SH-SY5Y (cell line): Measurements from ENCODE around the gene CHAC2.

ENCODE experiments used
- GATA2 ChIP-seq: IDR thresholded peaks from 2 replicates; pipeline ENCODE4 v1.6.1; 2011; ENCODE audit warnings: mild to moderate bottlenecking, low read depth, low read length
- GATA3 ChIP-seq: IDR thresholded peaks from 2 replicates; pipeline ENCODE4 v1.6.1; 2011; ENCODE audit warnings: low read depth, mild to moderate bottlenecking, low read length, moderate library complexity

- TF ChIP-seq GATA2 (no peak), GATA3 (no peak)
These were observed 16.8 kb downstream of the CHAC2 start for GRCh38 chr2:53784436-53784835.
